Left lung (tissue), 10 donors: ENCODE measurements around the gene IL19. TPM values are rescaled to one million over a fixed set of nuclear protein-coding genes. Genes with fewer than 3 reads are reported as not detected.

ENCODE experiments used
- ATAC-seq: fragments of 200-7000 bp; cut with Tn5 transposase; one replicate; pipeline ENCODE4 v1.9.1; 2020; ENCODE audit warnings: moderate library complexity
- DNase-seq, 4 donors: peaks; one replicate each; pipeline ENCODE4 v3.0.0-alpha.2; 2013 to 2020
- H3K27ac ChIP-seq, 2 donors: fragments of 200-600 bp; sonication (generic) in 1 of 2; one replicate each; pipeline versions ENCODE4 v1.5.0 to v1.8.0; 2020 to 2021
- H3K27me3 ChIP-seq, 2 donors: fragments of 200-600 bp; sonication (generic) in 1 of 2; one replicate each; pipeline versions ENCODE4 v1.5.0 to v1.8.0; 2020 to 2021
- H3K36me3 ChIP-seq, 2 donors: fragments of 200-600 bp; sonication (generic) in 1 of 2; one replicate each; pipeline versions ENCODE4 v1.5.0 to v1.8.0; 2020 to 2021
- H3K4me1 ChIP-seq, 2 donors: fragments of 200-600 bp; one replicate each; pipeline ENCODE4 v1.8.0; 2021
- H3K4me3 ChIP-seq, 2 donors: fragments of 200-600 bp; sonication (generic) in 1 of 2; one replicate each; pipeline versions ENCODE4 v1.5.0 to v1.8.0; 2020 to 2021; ENCODE audit warnings: mild to moderate bottlenecking in 1 of 2
- H3K9me3 ChIP-seq, 2 donors: fragments of 200-600 bp; sonication (generic) in 1 of 2; one replicate each; pipeline versions ENCODE4 v1.5.0 to v1.8.0; 2020 to 2021
- CTCF ChIP-seq, 2 donors: fragments of 200-600 bp; sonication (generic) in 1 of 2; IDR thresholded peaks; one replicate each; pipeline versions ENCODE4 v1.5.0 to v1.8.0; 2021; ENCODE audit warnings: antibody characterized with exemption in 2 of 2
- intact Hi-C, 2 donors: fragments of 100-400 bp; cut with DNase I; formaldehyde crosslinking; loops; one replicate each; pipeline versions ENCODE4 v1.11.2 to v1.14.2; 2022
- polyA plus RNA-seq, 6 donors: library from polyadenylated mRNA; unstranded; fragments of 120-200 nt; gene quantifications; one replicate each; pipeline ENCODE4 v1.2.1, GENCODE V29; 2013; ENCODE audit not compliant: insufficient read length in 6 of 6
- total RNA-seq, 2 donors: library from RNA; stranded (reverse); fragmentation: NEBNext Ultra II Directional; extraction: Animal tissue kit (Norgen Biotek cat#: 25700); gene quantifications; one replicate each; pipeline ENCODE4 v1.2.1, GENCODE V29; 2021
- donor health status: DM: no; HTN: yes; CAD: no.
- donor health status: DM: no; HTN: no; CAD: no.

The IL19 gene
- total and polyA plus RNA-seq, 8 donors, result not detected

GRCh38 chr1:206826394-206826793 lies 55.8 kb downstream of the IL19 start:
- Histone ChIP-seq H3K27me3 (no peaks in the 10 kb centered on the region), H3K27ac (no peak overlapping the region)

DNA sequence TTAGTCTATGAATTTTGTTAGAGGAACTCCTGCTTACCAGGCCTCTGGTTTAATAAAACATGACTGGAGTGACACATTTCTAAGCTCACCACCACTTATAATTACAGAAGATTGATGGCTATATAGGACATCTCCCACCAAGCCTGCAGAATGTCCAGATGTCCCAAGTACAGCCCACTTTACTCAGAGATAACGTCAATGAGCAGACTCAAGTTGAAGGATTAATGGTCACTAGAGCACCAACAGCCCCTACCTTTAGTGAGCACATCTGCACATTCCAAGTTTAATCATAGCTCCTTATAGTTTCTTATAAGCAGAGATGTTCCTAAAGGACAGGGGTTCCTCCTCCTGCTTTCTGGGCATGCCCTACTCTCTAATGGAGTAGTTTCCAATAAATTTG lies 57.5 kb downstream of the IL19 start:
- Histone ChIP-seq H3K9me3 (no peaks in the 10 kb centered on the region), H3K4me1 (peaks cover 0 to 31% of the 10 kb centered on the region in 2 donors), H3K27me3 (no peaks in the 10 kb centered on the region), H3K36me3 (no peaks in the 10 kb centered on the region), H3K4me3 (no peak overlapping the region), H3K27ac (no peak overlapping the region)
- DNase-seq (no peak), ATAC-seq (no peak)
- intact Hi-C loops, result no loop called here
- TF ChIP-seq CTCF (IDR thresholded peaks at IDR 0.05), result no peak

More at GRCh38 chr1:206826394-206826793, 55.8 kb downstream of the IL19 start:
- DNase-seq, result no peak
- TF ChIP-seq CTCF (IDR thresholded peaks at IDR 0.05), result no peak
- no peaks in the 10 kb centered on the region for H3K9me3 ChIP-seq
- H3K36me3 ChIP-seq, result no peaks in the 10 kb centered on the region
- ATAC-seq, result no peak
- H3K4me1 ChIP-seq, result peaks cover 0 to 17% of the 10 kb centered on the region in 2 donors
- intact Hi-C loops, result no loop called here
- H3K4me3 ChIP-seq, result no peak overlapping the region

GRCh38 chr1:206828765-206829164 lies 58.2 kb downstream of the IL19 start:
- Histone ChIP-seq H3K4me1 (peaks cover 0 to 35% of the 10 kb centered on the region in 2 donors), H3K27ac (no peak overlapping the region), H3K27me3 (no peaks in the 10 kb centered on the region), H3K9me3 (no peaks in the 10 kb centered on the region), H3K4me3 (no peak overlapping the region), H3K36me3 (no peaks in the 10 kb centered on the region)
- TF ChIP-seq CTCF (IDR thresholded peaks at IDR 0.05), result no peak
- DNase-seq (no peak), ATAC-seq (no peak)
- intact Hi-C loops, result no loop called here

- ATAC-seq, result no peak
- no peak for TF ChIP-seq CTCF (IDR thresholded peaks at IDR 0.05)
- intact Hi-C loops, result no loop called here
- no peak overlapping the region for H3K4me3 ChIP-seq
- H3K4me1 ChIP-seq, result peaks cover 0 to 35% of the 10 kb centered on the region in 2 donors
- no peak overlapping the region for H3K27ac ChIP-seq
- no peak for DNase-seq
- no peaks in the 10 kb centered on the region for H3K36me3 ChIP-seq
- H3K27me3 ChIP-seq, result no peaks in the 10 kb centered on the region
- no peaks in the 10 kb centered on the region for H3K9me3 ChIP-seq
Measured at GRCh38 chr1:206829282-206829681, 58.7 kb downstream of the IL19 start.

DNA sequence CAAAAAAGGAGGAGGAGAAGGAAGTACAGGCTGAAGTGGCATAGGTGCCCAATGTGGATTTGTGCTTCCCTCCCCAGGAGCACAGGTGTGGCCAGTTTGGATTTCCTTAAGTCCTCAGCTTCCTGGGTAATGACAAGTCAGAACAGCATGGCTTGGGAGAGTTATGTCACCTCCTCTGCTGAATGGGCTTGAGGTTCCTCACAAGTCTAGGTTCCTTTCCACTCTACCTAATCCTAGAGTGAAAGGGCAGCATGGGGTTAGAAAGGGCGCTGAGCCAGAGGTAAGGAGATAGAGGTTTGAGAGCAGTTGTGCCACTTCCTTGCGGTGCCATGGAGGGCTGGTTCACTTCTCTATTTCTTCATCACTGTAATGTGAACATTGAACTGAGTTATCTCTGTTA lies 59.3 kb downstream of the IL19 start:
- no peak for TF ChIP-seq CTCF (IDR thresholded peaks at IDR 0.05)
- no peak for ATAC-seq
- Histone ChIP-seq H3K36me3 (no peaks in the 10 kb centered on the region), H3K4me3 (no peak overlapping the region), H3K27ac (no peak overlapping the region), H3K27me3 (no peaks in the 10 kb centered on the region), H3K9me3 (no peaks in the 10 kb centered on the region), H3K4me1 (peaks cover 0 to 37% of the 10 kb centered on the region in 2 donors)
- DNase-seq, result no peak
- intact Hi-C loops, result no loop called here
